Retina (tissue), 1 donor: ENCODE results near the gene FHOD3.

Experiments
- DNase-seq: peaks from one replicate; pipeline ENCODE4 v3.0.0-alpha.2; 2016

The FHOD3 gene

DNA sequence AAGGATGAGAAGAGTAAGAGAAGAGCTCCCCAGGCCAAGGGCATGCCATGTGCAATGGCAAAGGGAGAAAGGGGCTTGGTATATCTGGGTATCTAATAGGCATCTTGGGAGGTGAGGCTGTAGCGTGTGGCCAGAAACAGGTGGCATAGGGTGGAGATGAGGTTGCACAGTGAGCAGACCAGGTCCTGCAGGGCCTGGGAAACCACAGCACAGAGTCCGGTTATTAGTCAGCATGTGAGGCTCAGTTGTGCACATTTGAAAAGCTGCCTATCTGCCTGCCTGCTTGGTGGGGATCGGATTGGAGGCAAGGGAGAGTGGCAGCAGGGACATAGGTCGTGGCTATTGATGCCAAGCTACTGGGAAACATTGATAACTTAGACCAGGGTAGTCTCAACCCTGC, 340.7 kb downstream of the FHOD3 start:
- no peak for DNase-seq

DNA sequence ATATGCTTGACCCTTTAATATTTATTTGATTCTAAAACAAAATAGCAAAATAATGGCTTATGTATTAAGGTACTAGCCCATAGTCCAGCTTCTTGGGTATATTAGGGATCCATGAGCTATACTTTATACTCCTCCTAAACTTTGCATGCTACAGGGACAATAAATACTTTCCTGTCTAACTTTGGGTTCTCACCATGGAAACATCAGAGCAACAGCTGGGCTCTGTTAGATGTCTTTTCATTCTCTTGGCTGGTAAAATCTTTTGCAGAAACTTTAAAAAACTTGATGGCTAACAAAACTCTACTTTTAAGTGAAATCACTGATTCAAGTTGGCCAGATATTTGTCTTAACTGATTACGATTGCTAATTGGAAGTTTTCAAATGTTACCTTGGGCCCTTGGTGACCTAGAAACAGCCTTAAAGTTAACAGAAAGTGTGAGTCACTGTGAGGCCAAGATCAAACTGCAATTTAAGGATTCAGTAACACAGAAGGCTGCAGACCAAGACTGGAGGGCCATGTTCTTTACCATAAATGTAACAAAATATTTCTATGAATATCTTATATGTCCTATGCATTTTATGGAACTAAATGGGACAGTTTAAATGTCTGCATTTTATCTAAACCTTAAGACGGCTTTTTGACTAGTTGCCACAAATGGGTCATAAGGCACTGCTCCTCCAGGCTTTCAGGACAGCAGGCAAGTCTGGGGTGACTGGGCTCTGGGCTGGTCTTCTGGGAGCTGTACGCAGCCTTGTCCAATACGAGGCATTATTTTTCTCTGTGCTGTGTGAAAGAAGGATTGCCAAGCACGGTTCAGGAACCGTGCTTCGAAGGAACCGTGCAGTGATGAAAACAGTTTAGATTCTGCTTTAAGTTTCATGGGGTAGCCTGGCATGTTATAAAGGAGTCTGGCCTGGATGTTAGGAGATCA, 342.8 kb downstream of the FHOD3 start:
- no peak for DNase-seq

DNA sequence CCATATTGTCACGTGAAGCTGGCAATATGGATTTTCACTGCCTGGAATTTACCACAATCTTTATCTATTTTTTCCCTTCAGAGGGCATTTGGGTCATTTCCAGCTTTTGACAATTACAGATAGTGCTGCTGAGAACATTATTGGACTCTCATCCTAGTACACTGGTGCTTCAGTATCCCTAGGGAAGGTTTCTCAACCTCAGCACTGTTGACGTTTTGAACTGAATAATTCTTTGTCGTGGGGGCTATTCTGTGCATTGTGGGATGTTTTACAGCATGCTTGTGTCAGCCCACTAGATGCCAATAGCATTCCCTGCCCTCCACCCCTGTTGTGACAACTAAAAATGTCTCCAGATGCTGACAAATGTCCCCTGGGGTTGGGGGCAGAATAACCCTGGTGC, 345.5 kb downstream of the FHOD3 start:
- DNase-seq = no peak

DNA sequence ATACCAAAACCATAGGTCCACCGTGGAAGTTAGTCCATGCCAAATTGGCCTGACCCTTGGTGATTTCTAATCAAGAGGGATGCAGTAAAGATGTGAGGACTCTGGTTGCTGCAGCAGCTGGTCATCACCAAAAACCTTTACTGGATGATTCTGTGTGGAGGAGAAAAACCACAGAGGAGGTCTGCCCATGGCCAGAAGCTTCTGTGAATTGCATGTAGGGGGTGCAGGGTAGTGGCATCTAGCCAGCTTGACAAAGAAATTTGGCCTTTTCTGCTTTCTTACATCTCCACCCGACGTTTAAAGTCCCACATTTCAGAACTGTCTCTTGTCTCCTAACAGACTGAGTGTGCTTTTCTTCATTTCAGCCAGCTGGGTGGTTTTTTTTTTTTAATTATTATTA, 351.3 kb downstream of the FHOD3 start:
- DNase-seq = no peak

DNA sequence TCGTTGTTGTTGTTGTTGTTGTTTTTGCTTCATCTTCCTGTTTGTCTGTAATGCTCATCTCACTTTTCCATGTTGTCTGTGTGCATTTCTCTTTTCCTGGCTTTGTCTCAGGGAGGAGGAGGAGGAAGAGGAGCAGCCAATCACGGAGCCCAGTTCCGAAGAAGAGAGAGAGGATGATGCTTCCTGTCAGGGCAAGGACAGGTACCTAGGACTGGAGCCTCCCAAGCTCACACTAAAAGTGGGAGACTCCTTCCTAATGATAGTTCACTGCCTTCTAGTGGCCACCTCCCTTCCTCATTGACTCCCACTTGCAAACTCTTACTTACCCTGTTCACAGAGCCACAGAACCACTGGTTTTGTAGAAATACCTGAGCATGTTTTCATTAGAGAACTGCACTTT, 351.7 kb downstream of the FHOD3 start:
- no peak for DNase-seq

DNA sequence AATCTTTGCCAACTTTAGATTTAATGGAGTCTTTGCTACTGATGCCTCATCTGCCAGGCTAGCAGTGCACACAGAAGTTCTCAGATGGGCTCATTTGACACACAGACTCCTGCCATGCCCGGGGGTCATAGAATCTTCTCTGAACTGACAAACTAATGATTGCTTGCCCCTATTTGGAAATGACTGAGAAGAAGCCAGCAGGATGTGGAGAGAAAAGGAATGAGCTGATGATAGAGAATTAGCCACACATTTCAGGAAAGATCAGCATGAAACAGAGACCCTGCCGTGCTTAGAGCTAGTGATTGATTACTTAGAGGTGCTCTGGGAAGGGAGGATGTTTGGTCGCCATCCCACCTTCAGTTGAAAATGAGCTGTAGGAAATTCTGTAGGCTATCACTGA, 352.8 kb downstream of the FHOD3 start:
- no peak for DNase-seq

DNA sequence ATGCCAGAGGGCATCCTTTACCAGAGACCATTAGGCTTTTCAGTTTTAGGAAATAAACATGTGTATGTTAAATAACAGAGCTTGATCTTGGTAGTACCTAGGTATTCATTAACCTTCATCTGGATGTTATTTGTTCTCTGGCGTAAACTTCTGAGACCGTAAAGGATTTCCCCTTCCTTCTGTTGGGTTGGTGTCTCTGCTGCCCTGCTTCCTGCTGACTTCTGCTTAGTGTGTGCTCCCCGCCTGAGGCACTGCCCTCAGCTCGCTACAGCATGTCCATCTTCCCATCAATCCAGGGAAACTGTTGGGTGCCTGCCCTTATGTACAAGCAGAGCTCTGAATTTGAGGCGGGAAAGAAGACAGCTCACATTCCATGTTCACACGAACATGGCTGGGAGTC, 353.4 kb downstream of the FHOD3 start:
- no peak for DNase-seq

DNA sequence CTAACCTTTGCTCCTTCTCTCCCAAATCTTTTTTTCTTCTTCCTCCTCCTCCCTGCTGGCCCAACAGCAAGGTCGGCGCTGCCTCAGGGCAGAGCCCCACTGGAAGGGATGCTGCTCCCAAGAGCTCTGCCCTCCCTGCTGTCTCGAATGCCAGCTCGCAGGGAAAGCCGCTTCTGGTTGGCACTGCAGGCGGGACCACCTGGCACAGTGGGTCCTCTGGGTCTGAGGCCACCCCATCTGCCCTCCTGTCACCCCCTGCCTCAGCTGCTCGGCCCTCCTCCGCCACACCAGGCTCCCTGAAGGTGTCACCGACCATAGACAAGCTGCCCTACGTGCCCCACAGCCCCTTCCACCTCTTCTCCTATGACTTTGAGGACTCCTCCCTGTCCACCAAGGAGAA, 355.0 kb downstream of the FHOD3 start:
- no peak for DNase-seq

DNA sequence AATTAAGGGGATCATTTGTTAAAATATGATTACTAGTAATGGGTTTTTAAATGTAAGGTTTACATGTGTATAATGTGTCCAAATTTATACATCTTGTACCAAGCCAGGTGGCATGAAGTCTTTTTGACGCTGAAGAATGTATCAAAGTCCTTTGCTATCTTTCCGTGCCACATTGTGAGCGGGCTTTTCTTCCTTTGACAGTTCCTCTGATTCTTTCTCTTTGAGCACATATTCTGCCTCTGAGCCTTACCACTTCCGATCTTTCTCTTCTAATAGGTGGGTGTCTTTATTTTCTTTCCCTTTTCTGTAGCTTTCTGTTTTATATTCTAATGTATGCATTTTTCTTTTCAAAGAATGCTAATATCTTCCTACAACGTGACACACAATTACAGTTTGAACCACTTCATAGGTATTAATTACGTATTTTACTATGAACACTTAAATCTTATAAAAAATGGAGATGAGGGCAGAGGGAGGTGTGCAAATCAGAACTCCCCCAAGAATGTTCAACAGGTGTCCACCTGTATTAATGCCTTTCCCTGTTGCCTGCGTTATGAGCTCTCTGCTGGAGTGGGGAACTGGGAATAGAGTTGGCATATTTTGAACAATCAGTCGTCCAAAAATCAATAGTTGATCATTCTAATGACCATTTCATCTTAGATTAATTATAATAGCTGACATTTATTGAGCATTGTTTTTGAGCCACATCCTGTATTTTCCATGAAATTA, 355.8 kb downstream of the FHOD3 start:
- no peak for DNase-seq

DNA sequence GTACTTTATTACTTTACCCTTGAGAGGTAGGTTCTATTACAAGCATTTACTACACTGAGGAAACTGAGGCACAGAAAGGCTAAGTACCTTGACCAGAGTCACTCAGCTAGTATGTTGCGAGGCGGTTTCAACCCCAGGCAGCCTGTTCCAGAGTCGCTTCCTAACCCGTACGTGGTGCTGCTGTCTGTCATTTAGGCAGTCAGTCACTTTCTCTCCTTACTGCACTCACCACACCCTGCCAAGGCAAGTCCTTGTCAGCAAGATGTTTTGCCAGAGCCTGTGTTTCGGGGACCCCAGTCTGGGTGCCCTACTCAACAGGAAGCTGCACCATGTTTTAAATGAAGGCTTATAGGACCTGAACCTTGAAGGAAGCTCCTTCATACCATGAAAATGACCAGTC, 356.4 kb downstream of the FHOD3 start:
- DNase-seq = no peak

DNA sequence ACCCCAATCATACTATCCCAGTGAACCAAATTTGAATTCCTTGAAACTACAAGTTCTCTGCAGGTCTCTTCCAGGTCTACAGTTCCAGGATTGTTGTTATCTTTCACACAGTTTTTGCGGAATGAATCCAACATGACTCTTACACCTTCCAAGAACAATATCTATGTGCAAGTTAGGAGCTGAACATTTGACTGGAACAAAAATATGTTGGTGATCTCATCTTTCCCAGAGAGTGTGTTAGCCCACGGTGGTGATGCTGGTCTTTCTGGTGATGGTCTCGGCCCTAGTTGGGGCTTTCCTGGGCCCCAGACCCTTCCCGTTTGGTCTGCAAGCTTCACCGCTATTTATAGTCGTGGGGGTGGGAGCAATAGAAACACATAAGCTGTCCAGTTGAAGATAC, 357.6 kb downstream of the FHOD3 start:
- no peak for DNase-seq

DNA sequence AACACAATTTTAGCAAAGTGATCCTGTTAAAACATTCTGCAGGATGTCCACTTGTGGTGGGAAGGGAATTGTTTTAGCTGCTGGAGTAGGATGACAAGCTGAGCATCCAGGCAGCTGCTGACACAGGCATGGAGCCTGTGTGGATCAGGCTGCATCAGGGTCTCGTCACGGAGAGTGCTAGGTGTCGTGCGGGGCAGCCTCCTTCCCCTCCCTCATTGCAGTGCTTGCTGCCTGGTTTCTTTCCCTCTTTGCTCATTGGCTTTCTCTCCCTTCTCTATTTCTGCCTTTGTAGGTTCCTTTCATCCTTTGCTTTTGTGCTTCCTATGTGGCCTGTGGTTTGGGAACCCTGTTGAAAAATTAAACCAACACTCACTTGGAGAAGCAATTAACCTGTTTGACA, 358.4 kb downstream of the FHOD3 start:
- DNase-seq = no peak

DNA sequence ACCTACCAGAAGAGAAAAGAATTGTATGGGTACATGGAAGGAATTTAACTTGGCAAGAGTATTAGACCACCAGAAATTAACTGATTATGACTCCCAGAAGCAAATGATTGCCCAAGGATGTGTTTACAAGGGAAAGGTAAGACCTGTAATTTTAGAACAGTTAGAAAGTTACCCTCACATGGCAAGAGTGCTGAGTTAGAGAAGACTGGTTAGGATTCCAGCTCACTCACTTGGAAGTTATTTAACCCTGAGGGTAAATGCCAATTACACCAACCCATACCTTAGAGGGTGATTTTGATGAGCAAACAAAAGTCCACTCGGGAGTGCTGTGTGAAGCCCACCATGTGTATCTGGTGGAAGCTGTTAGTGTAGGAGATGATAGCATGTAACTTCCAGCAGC, 361.1 kb downstream of the FHOD3 start:
- no peak for DNase-seq

DNA sequence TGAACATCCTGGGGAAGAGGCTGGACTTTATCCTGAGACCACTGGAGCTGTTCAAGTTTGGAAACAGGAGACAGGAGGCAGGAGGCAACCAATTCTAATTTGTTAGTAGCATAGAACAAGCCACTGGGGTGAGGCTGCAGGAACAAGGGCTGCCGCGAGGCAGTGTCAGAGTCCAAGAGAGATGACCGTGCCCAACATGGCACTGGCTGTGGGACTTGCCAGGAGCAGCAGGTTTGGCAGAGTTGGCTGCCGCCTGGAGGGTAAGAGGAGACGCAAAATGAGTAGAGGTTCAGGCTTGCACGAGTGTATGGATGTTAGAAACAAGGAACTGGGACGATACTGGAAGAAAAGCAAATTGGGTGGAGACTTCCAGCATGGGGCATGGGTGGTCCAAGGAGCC, 362.8 kb downstream of the FHOD3 start:
- DNase-seq = no peak

DNA sequence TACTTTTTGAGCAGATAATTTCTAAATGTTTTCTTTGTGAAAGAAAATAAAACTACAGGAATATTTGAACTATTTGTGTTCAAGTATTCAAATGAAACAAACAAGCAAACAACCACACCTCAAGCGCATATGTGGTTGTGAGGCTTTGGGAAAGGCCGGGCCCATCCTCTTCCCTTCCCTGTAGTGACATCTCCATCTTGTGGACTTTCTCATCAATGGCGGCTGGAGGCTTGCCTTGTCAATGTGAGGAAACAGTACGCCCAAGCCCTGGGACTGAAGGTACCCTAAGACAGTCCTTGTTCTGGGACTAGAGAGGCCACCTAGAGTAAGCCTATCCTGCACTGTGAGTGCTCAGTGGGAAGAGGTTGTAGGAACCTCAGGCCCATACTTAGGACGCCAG, 364.5 kb downstream of the FHOD3 start:
- DNase-seq = no peak

DNA sequence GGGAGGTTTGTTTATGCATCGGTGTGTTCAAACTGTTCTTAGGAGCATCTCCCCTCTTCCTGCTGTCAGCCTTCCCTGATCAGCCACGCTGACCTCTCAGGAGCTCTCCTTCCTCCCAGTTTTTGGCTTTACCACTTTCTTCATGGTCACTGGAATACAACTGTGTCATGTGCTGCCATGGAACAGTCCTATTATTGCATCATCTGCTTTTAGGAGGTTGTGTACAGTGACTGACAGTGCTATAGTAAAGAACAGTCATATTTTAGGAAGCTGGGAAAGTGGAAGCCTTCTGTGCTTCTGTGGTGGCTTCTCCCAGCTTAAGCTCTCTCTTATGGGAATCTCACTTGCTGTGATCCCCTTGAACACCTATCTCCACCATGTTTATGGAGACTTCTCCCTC, 365.8 kb downstream of the FHOD3 start:
- DNase-seq = no peak

DNA sequence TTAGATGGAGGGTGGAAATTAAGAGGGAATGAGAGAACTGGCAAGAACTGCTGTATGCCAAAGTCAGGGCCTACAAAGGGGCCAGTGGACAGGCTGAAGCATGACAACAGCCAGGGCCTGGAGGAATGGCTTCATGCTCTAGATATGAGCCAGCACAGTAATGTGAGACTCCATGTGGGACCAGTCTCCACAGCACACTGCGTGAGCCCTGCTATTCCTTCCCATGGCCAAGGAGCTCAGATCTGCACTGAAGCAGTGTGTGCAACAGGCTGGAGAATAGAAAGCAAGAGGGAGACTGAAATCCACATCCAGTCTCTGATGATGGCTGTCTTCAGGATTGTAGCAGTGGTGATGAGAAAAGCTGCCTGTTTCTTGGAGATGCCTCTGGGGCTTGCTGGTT, 368.4 kb downstream of the FHOD3 start:
- DNase-seq = no peak

DNA sequence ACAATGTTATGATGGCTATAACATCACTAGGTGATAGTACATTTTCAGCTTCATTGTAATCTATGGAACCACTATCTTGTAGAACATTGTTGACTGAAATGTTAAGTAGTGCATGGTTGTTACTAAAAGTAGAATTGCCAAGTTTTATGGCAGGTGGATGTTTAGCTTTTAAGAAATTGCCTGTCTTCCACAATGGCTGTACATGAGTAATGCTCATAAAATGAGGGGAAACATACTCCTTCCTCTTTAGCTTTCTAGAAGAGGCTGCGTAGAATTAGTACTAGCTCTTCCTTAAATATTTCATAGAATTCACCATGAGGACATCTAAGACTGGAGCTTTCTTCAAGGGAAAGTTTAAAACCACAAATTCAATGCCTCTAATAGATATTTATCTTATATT, 370.3 kb downstream of the FHOD3 start:
- DNase-seq = no peak

DNA sequence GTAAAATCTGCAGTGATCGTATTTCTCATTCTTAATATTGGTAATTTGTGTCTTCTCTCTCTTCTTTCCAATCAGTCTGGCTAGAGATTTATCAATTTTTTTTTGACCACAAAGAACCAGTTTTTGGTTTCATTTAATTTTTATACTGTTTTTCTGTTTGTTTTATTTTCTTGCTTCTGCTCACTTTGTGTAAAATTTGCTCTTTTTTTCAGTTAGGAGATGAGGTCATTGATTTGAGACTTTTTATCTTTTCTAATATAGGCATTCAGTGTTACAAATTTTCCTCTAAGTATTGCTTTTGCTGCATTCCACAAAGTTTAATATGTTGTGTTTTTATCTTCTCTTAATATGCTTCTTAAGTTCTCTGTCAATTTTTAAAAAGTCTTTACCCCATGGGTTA, 370.8 kb downstream of the FHOD3 start:
- no peak for DNase-seq

DNA sequence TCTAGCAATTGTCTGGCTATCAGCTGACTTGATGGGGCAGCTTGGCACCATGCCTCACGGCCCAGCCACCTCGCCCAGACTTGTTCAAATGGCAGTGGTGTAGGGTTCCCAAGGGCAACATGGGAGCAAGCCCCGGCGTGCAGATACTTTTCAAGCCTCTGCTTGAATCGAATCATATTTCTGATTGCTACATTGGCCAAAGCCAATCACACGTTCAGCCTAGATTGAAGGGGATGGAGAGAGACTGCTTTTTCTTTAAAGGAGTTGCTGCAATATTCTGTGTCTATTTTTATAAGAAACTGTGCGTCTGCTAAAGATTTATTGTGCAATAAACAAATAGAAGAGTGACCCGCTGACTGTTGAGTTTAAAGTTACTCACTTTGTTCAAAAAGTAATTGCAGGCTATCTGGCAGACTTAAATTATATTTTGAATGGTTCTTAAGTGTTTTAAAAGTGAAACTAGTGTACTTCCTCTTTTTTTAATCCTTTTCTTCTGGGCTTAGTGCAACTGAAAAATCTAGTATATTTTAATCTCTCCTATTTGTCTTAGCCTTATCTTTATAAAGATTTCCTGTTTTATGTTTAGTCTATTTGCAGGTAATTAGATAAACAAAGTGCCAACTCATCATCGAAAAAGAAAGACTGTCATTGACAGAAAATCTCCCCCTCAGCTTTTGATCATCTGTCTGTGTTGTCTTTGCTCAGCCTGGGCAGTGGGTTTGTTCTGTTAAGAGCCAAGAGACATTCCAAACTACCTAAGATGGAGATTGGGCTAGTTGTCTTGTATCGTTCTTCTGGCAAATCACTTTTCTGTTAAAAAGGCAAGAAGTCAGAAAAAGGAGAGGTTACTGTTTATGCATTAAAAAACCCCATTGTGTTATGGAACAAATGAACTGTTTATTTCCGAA, 375.2 kb downstream of the FHOD3 start:
- no peak for DNase-seq

DNA sequence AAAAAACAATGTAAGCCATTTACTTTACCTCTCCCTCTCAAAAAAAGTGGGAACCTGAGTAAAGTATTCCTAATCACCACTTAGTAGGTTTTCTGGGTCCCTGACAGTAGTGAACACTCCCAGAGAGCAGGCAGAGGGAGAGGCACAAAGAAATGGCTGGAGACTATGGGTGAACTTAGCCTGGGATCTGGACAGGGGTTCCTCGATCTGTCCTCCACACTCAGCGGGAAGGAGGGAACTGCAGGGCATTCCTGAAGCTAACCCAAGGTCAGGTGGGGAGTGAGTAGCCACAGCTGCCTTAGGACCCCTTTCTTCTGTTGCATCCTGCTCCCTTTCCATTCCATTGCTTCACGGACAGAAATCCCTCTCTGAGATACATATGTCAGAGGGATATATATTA, 375.9 kb downstream of the FHOD3 start:
- DNase-seq = no peak

DNA sequence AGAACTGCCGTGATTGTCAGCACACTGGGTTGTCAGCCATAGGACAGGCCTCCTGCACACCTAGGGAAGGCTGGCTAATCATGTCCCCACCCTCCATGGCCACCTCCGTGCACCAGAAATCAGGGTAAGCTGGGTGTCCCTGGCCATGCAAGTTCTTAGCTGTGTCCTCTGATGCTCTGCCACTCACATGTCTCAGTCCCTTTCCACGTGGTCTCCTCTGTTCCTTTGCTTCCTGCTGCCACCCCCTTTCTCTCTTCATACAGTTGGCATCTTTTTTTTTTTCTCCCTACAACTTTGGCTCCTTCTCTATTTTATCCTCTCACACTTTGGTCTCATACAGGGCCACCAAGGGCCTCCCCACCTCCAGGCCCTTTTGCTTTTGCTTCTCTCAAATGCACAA, 377.6 kb downstream of the FHOD3 start:
- no peak for DNase-seq

DNA sequence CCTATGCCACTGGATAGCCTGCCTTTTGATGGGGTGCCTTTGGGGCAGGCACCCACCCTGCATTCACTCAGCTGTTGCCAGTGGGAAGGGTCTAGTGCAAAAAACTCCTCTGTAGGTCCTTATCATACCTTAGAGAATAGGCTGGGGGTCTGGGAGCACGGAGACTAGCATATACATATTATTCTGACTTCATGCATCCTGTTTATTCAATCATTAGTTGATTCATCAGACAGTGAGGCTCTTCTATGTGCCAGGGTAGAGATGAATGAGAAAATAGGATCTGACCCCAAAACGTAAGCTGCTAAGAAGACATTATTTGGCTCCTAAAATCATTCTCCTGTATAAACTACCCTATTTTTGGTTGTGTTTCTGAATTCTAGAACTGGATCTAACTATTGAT, 378.0 kb downstream of the FHOD3 start:
- no peak for DNase-seq
